ENCODE measurements around the gene UBE2L5. TPM values are rescaled to one million over a fixed set of nuclear protein-coding genes. Genes with fewer than 3 reads are reported as not detected.

The UBE2L5 gene
- total and polyA plus RNA-seq, 2 of the 13 experiments (the other 11 are each of a cell fraction or from before 2014, with no cell fraction given), result 0.13 TPM; not detected in 1

GRCh38 chr13:30465593-30466357 is 43.5 kb downstream of the UBE2L5 start, which contains the start of gene HMGB1 (continued):
- TF ChIP-seq ZBTB40 (IDR thresholded peaks at IDR 0.05), result no peak
- no peak for TF ChIP-seq ZBTB40 (CRISPR knock-in tag; IDR thresholded peaks at IDR 0.05)
- TF ChIP-seq SIX4 (CRISPR knock-in tag; IDR thresholded peaks at IDR 0.05), result no peak
- TF ChIP-seq, protein P1, sequence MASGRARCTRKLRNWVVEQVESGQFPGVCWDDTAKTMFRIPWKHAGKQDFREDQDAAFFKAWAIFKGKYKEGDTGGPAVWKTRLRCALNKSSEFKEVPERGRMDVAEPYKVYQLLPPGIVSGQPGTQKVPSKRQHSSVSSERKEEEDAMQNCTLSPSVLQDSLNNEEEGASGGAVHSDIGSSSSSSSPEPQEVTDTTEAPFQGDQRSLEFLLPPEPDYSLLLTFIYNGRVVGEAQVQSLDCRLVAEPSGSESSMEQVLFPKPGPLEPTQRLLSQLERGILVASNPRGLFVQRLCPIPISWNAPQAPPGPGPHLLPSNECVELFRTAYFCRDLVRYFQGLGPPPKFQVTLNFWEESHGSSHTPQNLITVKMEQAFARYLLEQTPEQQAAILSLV (CRISPR knock-in tag; IDR thresholded peaks at IDR 0.05; ENCODE audit: borderline replicate concordance), result no peak
- TF ChIP-seq THAP8 (CRISPR knock-in tag; IDR thresholded peaks at IDR 0.05; ENCODE audit: borderline replicate concordance), result no peak
- TF ChIP-seq ZNF12 (CRISPR knock-in tag; IDR thresholded peaks at IDR 0.05), result no peak
- TF ChIP-seq CCDC6 (CRISPR knock-in tag; IDR thresholded peaks at IDR 0.05), result peak; percentile 46; the same call in 1 of the 2 replicates
- no peak for TF ChIP-seq NFE2L2 (IDR thresholded peaks at IDR 0.05; ENCODE audit: low read length)
- peak; percentile 80; the same call in 1 of the 2 replicates for TF ChIP-seq ZNF589 (CRISPR knock-in tag; conservative IDR thresholded peaks at IDR 0.05)
- peak; percentile 11; the same call in 1 of the 2 replicates for TF ChIP-seq TBX2 (CRISPR knock-in tag; IDR thresholded peaks at IDR 0.05; ENCODE audit: borderline replicate concordance)
- no peak for TF ChIP-seq ZNF260 (CRISPR knock-in tag; IDR thresholded peaks at IDR 0.05; ENCODE audit: borderline replicate concordance, low read depth)
- peak; percentile 82 for TF ChIP-seq RBM39 (IDR thresholded peaks at IDR 0.05; ENCODE audit: low read depth, low read length, poor library complexity, severe bottlenecking)
- peak; percentile 78 for TF ChIP-seq ZC3H13 (CRISPR knock-in tag; IDR thresholded peaks at IDR 0.05)
- no peak for TF ChIP-seq ETV5 (CRISPR knock-in tag; IDR thresholded peaks at IDR 0.05; ENCODE audit: borderline replicate concordance)
- no peak for TF ChIP-seq ZNF503 (CRISPR knock-in tag; IDR thresholded peaks at IDR 0.05)
- no peak for TF ChIP-seq MEIS2 (CRISPR knock-in tag; IDR thresholded peaks at IDR 0.05)
- TF ChIP-seq BCL6 (CRISPR knock-in tag; IDR thresholded peaks at IDR 0.05), result no peak

Measured in HepG2 (cell line).